Stimulated activated CD4-positive, alpha-beta T cell treated with anti-CD3 and anti-CD28 coated beads, Interleukin-2, amount 100 ng/mL, for 4 hours (primary cell): Measurements from ENCODE around the gene KREMEN2.

ENCODE experiments used
- DNase-seq: peaks from one replicate; pipeline ENCODE4 v3.0.0-alpha.2; 2020; ENCODE audit warnings: low read depth

The KREMEN2 gene

GRCh38 chr16:2966043-2966807 lies 2.1 kb downstream of the KREMEN2 start:
- DNase-seq, result no peak

- DNase-seq, result no peak
Observed at GRCh38 chr16:2966808-2967191, 2.7 kb downstream of the KREMEN2 start.

GRCh38 chr16:2967211-2967631 lies 3.1 kb downstream of the KREMEN2 start:
- no peak for DNase-seq

GRCh38 chr16:2967721-2968161 lies 3.7 kb downstream of the KREMEN2 start:
- DNase-seq, result no peak

- no peak for DNase-seq
Observed at GRCh38 chr16:2968368-2968737, 4.3 kb downstream of the KREMEN2 start.

- peak; percentile 66 for DNase-seq
Observed at GRCh38 chr16:2968738-2969544, 4.9 kb downstream of the KREMEN2 start, which contains the start of gene PAQR4. Gene PAQR4 (plus strand): TSS chr16:2969348. CDS start chr16:2969675, 327 bp downstream.

- DNase-seq, result peak; percentile 61
Observed at GRCh38 chr16:2969545-2970521, 5.8 kb downstream of the KREMEN2 start.

- no peak for DNase-seq
Observed at GRCh38 chr16:2970563-2970962, 6.5 kb downstream of the KREMEN2 start.

GRCh38 chr16:2971134-2971984 lies 7.3 kb downstream of the KREMEN2 start:
- DNase-seq, result no peak

- DNase-seq, result no peak
Observed at GRCh38 chr16:2971985-2972784, 8.1 kb downstream of the KREMEN2 start.

GRCh38 chr16:2973093-2973492 lies 9.0 kb downstream of the KREMEN2 start:
- DNase-seq, result no peak

- no peak for DNase-seq
Observed at GRCh38 chr16:2973605-2974318, 9.7 kb downstream of the KREMEN2 start.

- no peak for DNase-seq
Observed at GRCh38 chr16:2974319-2975056, 10.4 kb downstream of the KREMEN2 start.

- no peak for DNase-seq
Observed at GRCh38 chr16:2975161-2975795, 11.2 kb downstream of the KREMEN2 start.

GRCh38 chr16:2976201-2976600 lies 12.1 kb downstream of the KREMEN2 start:
- DNase-seq, result no peak

GRCh38 chr16:2976673-2977072 lies 12.6 kb downstream of the KREMEN2 start:
- DNase-seq, result no peak

- no peak for DNase-seq
Observed at GRCh38 chr16:2977440-2977839, 13.4 kb downstream of the KREMEN2 start.

GRCh38 chr16:2979669-2980226 lies 15.7 kb downstream of the KREMEN2 start:
- DNase-seq, result no peak
